Activated T-helper 9 cell treated with anti-CD3 and anti-CD28 coated beads, Interleukin-2, amount 50 U/mL, for 16 hours (primary cell): ENCODE results near the gene STON1.
"Not testable (repeated sequence)": the region's sequence is repeated elsewhere in the genome, so short reads cannot be mapped to it uniquely, and the experiment has no call there.

ENCODE experiments used
- DNase-seq: peaks from one replicate; pipeline ENCODE4 v3.0.0-alpha.2; 2020; ENCODE audit warnings: low read depth

Gene STON1

DNA sequence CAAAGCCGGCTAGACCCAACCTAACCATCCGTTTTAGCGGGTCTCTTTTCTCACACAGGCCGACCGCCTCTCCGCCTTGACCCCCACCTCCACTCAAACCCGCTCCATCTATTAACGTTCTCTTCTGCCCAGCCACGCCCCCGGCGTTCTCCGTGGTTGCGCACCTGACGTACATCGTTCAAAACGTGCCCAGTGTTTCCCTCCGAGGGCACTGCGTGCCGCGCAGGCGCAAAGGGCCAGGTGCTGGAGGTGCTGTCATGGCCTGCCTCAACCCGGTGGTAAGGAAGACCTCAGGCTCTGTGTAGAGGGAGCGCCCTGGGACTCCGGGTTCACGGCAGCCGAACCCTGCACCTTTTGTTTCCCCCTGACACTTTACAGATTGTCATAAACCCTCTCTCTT, 87.7 kb downstream of the STON1 start, which contains the start of gene GTF2A1L:
GTF2A1L (plus strand) TSS at position 239 of the 400 bp plus-strand sequence; CDS start at position 258, 19 bp downstream.
- no peak for DNase-seq

DNA sequence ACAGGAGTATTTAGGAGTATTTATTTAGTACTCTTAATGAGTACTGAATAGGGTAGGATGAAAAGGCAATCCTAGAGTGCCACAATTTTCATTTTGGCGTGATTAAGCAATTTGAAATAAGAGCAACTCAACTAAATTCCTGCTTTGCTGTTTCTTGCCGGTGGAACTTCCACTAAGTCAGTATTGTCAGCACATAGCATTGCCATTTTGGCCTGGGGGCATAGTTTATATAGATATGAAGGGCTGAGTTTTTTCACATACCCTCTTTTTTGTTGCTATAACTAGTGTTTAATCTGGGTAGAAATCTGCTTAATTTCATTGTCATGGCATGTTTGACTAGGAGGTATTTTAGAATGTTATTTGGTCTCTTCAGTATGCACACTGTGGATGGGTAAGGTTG, 89.6 kb downstream of the STON1 start:
- no peak for DNase-seq

DNA sequence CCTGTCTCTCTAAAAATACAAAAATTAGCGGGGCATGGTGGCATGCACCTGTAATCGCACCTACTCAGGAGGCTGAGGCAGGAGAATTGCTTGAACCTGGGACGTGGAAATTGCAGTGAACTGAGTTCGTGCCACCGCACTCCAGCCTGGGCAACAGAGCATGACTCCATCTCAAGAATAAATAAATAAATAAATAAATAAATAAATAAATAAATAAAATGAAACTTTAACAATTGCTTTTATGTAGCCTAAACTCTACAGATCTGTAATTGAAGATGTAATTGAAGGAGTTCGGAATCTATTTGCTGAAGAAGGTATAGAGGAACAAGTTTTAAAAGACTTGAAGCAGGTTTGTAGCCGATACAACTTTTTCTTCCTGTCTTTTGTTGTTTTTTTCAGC, 90.7 kb downstream of the STON1 start:
- DNase-seq = no peak

DNA sequence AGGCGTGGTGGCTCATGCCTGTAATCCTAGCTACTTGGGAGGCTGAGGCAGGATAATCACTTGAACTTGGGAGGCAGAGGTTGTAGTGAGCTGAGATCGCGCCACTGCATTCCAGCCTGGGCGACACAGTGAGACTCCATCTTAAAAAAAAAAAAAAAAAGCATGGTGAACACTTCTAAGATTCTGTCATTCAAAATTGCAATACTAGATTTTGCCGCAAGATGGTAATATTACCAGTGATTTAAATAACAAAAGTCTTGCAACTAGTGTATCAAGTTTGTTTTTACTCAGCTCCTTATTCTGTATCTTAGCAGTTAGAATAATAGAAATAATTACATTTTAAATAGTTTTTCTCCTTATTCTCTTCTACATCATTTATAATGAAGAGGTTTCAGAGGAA, 92.7 kb downstream of the STON1 start:
- DNase-seq = not testable (repeated sequence)

DNA sequence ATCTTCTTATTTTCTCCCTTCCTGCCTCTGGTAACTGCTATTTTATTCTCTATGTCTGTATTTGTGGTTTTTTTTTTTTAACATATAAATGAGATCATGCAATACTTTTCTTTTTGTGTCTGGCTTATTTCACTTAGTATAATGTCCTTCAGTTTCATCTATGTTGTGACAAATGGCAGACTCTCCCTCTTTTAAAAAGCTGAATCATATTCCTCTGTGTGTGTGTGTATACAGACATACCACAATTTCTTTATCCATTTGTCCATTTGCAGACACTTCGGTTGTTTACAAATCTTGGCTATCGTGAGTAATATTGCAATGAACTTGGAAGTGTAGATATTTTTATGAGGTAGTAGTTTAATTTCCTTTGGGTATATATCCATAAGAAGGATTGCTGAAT, 94.7 kb downstream of the STON1 start:
- DNase-seq = no peak

DNA sequence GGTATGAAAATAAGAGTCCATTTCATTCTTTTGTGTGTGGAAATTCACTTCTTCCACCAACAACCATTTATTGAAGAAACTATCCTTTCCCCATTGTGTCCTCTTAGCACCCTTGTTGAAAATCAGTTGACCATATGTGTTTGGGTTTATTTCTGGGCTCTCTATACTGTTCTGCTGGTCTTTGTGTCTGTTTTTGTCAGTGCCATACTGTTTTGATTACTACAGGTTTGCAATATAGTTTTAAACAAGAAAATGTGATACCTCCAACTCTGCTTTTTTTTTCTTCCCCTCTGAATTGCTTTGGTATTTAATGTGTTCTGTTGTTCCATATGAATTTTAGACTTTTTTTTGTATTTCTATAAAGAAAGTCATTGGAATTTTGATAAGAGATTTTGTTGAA, 96.1 kb downstream of the STON1 start:
- DNase-seq = no peak

DNA sequence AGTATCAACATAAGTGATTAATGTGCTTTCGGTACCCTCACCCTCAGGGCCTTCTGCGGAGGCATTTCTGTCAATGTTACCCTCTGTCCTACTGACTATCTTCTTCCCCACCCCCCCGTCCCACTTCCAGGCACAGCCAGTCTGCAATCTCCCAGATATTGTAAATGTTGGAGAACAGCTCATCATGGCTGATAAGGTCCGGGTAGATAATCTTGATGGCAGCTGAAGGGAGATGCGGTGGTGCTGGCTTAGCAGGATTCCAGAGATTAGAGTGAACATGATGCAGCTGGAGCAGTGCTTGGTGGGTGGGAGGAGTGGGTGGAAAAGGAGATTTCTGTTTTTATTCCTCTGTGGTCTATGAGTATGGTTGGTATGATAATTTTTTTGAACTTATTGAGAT, 103.2 kb downstream of the STON1 start:
- no peak for DNase-seq

DNA sequence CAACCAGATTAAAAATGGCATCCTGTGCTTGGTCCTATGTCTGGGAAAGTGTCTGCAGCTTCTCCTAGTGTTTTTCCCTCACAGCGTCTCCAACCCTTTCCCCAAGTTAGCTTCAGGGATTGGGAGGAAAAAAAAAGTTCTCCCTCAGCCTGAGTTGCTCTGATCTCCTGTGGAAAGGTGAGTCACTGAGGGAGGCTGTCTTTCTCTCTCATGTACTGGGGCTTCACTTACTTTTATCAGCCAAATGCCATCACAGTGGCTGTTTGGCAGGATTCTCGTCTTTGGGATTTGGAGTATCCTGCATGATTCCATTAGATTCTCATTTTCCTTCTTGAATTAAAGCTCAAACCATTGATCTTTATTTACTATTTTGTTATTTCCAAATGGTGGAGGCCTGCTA, 105.8 kb downstream of the STON1 start:
- no peak for DNase-seq

DNA sequence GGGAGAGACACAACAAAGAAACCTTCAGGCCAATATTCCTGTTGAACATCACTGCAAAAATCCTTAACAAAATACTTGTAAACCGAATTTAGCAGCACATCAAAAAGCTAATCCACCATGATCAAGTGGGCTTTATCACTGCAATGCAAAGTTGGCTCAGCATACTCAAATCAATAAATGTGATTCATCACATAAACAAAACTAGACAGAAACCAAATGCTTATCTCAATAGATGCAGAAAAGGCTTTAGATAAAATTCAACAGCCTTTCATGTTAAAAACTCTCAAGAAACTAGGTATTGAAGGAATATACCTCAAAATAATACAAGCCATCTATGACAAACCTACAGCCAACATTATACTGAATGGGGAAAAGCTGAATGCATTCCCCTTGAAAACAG, 108.3 kb downstream of the STON1 start:
- no peak for DNase-seq
